Psoas muscle (tissue), 8 donors: ENCODE results near the gene MDFIC. TPM values are rescaled to one million over a fixed set of nuclear protein-coding genes. Genes with fewer than 3 reads are reported as not detected.

Experiments
- ATAC-seq, 4 donors: fragments of 200-7000 bp; cut with Tn5 transposase; one replicate each; pipeline ENCODE4 v1.9.1; 2020; ENCODE audit warnings: moderate library complexity in 3 of 4, mild to moderate bottlenecking in 2 of 4
- DNase-seq, 2 donors: peaks; one replicate each; pipeline ENCODE4 v3.0.0-alpha.2; 2020
- H3K27ac ChIP-seq: fragments of 200-600 bp; one replicate; pipeline ENCODE4 v1.8.0; 2022
- H3K27me3 ChIP-seq, 3 donors: fragments of 200-600 bp in 1 of 3; one replicate each; pipeline versions ENCODE4 v1.6.1 to v1.8.0; 2013 to 2022; ENCODE audit warnings: low read length in 2 of 3, mild to moderate bottlenecking in 2 of 3, moderate library complexity in 1 of 3; ENCODE audit not compliant: insufficient read depth in 3 of 3
- H3K36me3 ChIP-seq, 2 donors: fragments of 200-600 bp in 1 of 2; one replicate each; pipeline versions ENCODE4 v1.6.1 to v1.8.0; 2013 to 2022; ENCODE audit warnings: low read depth in 1 of 2, mild to moderate bottlenecking in 1 of 2, moderate library complexity in 1 of 2; ENCODE audit not compliant: insufficient read depth in 1 of 2
- H3K4me1 ChIP-seq: fragments of 200-600 bp; one replicate; pipeline ENCODE4 v1.8.0; 2022
- H3K4me3 ChIP-seq: fragments of 200-600 bp; one replicate; pipeline ENCODE4 v1.8.0; 2022; ENCODE audit warnings: mild to moderate bottlenecking
- H3K9me3 ChIP-seq: fragments of 200-600 bp; one replicate; pipeline ENCODE4 v1.8.0; 2022
- WGBS, 3 donors: extraction: QIAGEN DNeasy Blood & Tissue Kit; methylation state at CpG; one replicate each; pipeline versions ENCODE4 v1.1.6 to v1.1.7; 2013; 5-methylcytosine and 5-hydroxymethylcytosine counted together
- intact Hi-C, 2 donors: fragments of 100-400 bp; cut with DNase I; formaldehyde crosslinking; loops; one replicate each; pipeline versions ENCODE4 v1.11.0 to v1.14.2; 2022
- long read RNA-seq, 2 donors: library from polyadenylated mRNA; unstranded; transcript quantifications; one replicate each; pipeline ENCODE4 v2.0.0, GENCODE V29; 2021
- polyA plus RNA-seq, 3 donors: library from polyadenylated mRNA; stranded (reverse); fragments of 200-250 nt; gene quantifications; one replicate each; pipeline ENCODE4 v1.2.3, GENCODE V29; 2013
- total RNA-seq, 4 donors: library from RNA; stranded (reverse); fragmentation: NEBNext Ultra II Directional in 2 of 4; extraction: Animal tissue kit (Norgen Biotek cat#: 25700) in 2 of 4; gene quantifications; one replicate each; pipeline versions ENCODE4 v1.2.1 to v1.2.4, GENCODE V29; 2021 to 2023
- TF ChIP-seq, protein P1 (sequence below): fragments of 200-600 bp; IDR thresholded peaks from one replicate; pipeline ENCODE4 v1.8.0; 2022; ENCODE audit warnings: antibody characterized with exemption
- donor health status: healthy with polysubstance abuse.
- donor health status: DM: no; HTN: no; CAD: no; lungs with moderate emphysema.
- donor health status: Bipolar disorder and iron deficiency.
- donor health status: healthy.
- donor health status: DM: yes; HTN: yes; CAD: no.
- donor health status: DM: no; HTN: no; CAD: no.
- donor health status: DM: no; HTN: no; CAD: no.
- donor health status: DM: yes; HTN: yes; CAD: no.

Gene MDFIC, protein sequence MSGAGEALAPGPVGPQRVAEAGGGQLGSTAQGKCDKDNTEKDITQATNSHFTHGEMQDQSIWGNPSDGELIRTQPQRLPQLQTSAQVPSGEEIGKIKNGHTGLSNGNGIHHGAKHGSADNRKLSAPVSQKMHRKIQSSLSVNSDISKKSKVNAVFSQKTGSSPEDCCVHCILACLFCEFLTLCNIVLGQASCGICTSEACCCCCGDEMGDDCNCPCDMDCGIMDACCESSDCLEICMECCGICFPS
- total RNA-seq, result 10 to 100 TPM in 1 of 4 donors, 1 to 10 TPM in 3; 5.5 to 14.6 (median 8.2) TPM
- polyA plus RNA-seq, result 1 to 10 TPM; 2.7 to 7.1 (median 2.9) TPM
- long read RNA-seq, donor 1, full-length matches to known transcripts, result 10 of 20 reads
- long read RNA-seq, donor 1, partial matches to known transcripts, result 3 of 20 reads
- long read RNA-seq, donor 1, other reads (novel, unspliced or antisense), result 7 of 20 reads
- long read RNA-seq, donor 2, full-length matches to known transcripts, result 9 of 12 reads
- long read RNA-seq, donor 2, partial matches to known transcripts, result 1 of 12 reads
- long read RNA-seq, donor 2, other reads (novel, unspliced or antisense), result 2 of 12 reads

DNA sequence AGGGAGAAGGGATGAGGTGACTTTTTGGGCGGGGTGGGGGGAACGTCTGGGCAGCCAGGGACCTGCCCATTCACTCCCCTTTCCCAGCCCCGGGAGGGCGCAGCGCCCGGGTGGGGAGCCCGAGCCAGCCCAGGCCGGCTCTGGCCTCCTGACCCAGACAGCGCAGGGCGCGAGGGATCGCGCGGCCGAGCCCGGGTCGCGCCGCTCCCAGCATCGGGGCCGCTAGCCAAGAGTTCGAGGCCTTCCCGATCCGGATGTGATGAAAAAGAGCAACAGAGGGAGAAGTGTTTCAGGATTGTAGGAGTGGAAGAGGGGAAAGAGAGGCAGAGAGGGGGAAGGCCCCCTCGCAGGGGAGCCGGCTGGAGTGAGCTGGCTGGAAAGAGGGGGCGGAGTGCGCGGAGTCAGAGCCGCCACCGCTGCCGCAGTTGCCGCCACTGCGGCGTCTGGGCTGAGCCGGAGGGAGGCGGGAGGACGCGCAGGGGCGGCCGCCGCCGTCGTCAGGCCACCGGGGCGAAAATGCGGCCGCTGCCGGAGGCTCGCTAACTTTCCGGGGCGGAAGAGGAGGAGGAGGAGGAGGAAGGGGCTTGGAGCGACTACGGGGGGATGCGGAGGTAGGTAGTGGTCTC is at the start of gene MDFIC:
TSS of gene MDFIC (plus strand) at position 69 of the 626 bp plus-strand sequence. CDS start 940 bp downstream, outside the sequence.
- no peaks in the 10 kb centered on the region for H3K36me3 ChIP-seq
- peak within 1 kb of the TSS; percentile 78 for H3K4me3 ChIP-seq
- H3K4me1 ChIP-seq, result peaks cover 17% of the 10 kb centered on the region
- TF ChIP-seq, protein P1, sequence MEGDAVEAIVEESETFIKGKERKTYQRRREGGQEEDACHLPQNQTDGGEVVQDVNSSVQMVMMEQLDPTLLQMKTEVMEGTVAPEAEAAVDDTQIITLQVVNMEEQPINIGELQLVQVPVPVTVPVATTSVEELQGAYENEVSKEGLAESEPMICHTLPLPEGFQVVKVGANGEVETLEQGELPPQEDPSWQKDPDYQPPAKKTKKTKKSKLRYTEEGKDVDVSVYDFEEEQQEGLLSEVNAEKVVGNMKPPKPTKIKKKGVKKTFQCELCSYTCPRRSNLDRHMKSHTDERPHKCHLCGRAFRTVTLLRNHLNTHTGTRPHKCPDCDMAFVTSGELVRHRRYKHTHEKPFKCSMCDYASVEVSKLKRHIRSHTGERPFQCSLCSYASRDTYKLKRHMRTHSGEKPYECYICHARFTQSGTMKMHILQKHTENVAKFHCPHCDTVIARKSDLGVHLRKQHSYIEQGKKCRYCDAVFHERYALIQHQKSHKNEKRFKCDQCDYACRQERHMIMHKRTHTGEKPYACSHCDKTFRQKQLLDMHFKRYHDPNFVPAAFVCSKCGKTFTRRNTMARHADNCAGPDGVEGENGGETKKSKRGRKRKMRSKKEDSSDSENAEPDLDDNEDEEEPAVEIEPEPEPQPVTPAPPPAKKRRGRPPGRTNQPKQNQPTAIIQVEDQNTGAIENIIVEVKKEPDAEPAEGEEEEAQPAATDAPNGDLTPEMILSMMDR, result no peak
- no peaks in the 10 kb centered on the region for H3K9me3 ChIP-seq
- DNase-seq (peak; percentile 71 to 82), ATAC-seq (peak; percentile 80 to 89 (median 86))
- intact Hi-C loops, result loop anchor here in 1 of 2 donors (5.0 kb wide), 1 partner anchor 65 kb away; no protein-coding TSS in a partner anchor
- H3K27me3 ChIP-seq, result no peaks in the 10 kb centered on the region
- peak within 1 kb of the TSS; percentile 78 for H3K27ac ChIP-seq
- WGBS, 3 donors, result 0 to 1% (median 0%) methylated on average over 44 to 55 of the region's 55 CpGs

DNA sequence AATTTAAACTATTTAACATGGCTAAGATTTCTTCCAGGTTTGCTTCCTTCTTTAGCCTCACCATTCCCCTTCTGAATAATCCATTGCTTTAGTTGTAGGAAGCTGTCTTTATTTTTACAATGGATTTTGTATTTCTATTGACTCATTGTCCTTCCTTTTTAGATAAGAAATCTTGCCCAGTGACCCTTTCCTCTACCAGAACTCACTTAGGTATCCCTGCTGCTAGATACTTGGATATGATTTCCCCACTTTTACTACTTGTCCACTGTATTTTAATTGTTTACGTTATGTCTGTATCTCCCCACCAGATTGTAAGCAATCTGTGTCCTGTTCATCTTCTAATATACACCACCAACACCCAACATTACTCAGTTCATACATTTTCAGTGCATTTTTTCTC is 47.7 kb upstream of the MDFIC start:
- no peak for DNase-seq
- intact Hi-C loops, result no loop called here
- Histone ChIP-seq H3K27me3 (no peaks in the 10 kb centered on the region), H3K9me3 (peaks cover 11% of the 10 kb centered on the region), H3K4me1 (no peaks in the 10 kb centered on the region), H3K36me3 (no peaks in the 10 kb centered on the region), H3K4me3 (no peak overlapping the region), H3K27ac (no peak overlapping the region)
- 73 to 95% (median 81%) methylated on average over 1 of the region's 1 CpG for WGBS, 3 donors
- TF ChIP-seq, protein P1, result no peak
- ATAC-seq, result no peak

DNA sequence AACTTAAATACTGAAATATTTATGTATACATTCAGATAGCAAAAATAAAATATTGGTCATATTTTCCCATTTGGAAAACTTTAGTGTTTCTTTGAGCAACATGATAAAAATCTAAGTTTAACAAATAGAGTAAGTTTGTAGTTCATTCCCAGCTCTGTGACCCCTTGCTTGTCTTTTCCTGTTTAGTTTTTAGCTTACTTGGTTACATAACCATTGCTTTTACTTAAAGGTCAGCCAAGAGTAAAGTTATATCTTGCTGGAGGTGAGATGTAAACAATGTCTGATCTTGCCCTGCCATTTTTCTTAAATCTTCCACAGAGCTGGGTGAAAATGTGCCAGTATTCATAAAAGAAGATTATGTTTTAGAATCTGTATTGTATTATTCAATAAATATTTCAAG is 46.7 kb upstream of the MDFIC start:
- Histone ChIP-seq H3K4me3 (no peak overlapping the region), H3K9me3 (peaks cover 11% of the 10 kb centered on the region), H3K27ac (no peak overlapping the region), H3K27me3 (no peaks in the 10 kb centered on the region), H3K4me1 (no peaks in the 10 kb centered on the region), H3K36me3 (no peaks in the 10 kb centered on the region)
- ATAC-seq (no peak), DNase-seq (no peak)
- intact Hi-C loops, result no loop called here
- TF ChIP-seq, protein P1, result no peak

DNA sequence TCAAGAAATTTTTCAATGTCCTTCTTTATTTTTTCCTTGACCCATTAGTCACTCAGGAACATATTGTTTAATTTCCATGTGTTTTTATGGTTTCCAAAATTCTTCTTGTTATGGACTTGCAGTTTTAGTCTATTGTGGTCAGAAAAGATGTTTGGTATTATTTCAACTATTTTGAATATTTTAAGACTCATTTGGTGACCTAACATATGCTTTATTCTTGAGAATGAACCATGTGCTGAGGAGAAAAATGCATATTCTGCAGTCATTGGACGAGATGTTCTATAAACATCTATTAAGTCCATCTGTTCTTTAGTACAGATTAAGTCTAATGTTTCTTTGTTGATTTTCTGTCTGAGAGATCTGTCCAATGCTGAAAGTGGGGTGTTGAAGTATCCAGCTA is 42.3 kb upstream of the MDFIC start:
- intact Hi-C loops, result no loop called here

More for the DNA sequence above, 42.3 kb upstream of the MDFIC start:
- Histone ChIP-seq H3K36me3 (no peaks in the 10 kb centered on the region), H3K4me3 (no peak overlapping the region), H3K9me3 (peaks cover 11% of the 10 kb centered on the region), H3K27me3 (no peaks in the 10 kb centered on the region), H3K4me1 (no peaks in the 10 kb centered on the region), H3K27ac (no peak overlapping the region)
- TF ChIP-seq, protein P1, result no peak
- DNase-seq, result no peak
- 77% methylated on average over 1 of the region's 1 CpG for WGBS, 3 donors
- ATAC-seq, result no peak
